GM12874 (cell line): ENCODE data around the gene ELF5.
A peak's percentile ranks its signal among the peaks of the same experiment; 100 is the strongest.

Source experiments
- TF ChIP-seq, protein P1 (sequence below): IDR thresholded peaks from 2 replicates; pipeline ENCODE4 v1.5.1; 2011; ENCODE audit warnings: low read depth, mild to moderate bottlenecking, control low read depth, low read length, moderate library complexity; ENCODE audit not compliant: insufficient read depth

Gene ELF5

DNA sequence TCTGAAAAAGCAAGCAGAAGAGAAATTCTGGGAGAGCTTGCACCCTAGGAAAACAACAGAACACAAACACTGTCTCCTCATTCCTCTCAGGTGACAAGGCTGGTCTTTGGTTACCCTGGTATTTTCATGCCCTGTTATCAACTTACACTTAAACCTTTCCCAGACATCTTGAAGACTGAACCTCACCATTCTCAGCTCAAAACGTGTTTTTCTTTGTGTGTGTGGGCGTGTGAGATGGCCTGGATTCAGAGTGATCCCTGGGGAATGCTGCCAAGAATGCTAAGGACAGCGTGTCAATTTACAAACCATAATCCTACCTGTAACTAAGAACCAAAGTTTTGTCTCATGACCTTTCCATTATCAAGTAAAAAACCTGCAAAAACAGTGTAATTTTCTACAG, 33.3 kb downstream of the ELF5 start:
- TF ChIP-seq, protein P1, sequence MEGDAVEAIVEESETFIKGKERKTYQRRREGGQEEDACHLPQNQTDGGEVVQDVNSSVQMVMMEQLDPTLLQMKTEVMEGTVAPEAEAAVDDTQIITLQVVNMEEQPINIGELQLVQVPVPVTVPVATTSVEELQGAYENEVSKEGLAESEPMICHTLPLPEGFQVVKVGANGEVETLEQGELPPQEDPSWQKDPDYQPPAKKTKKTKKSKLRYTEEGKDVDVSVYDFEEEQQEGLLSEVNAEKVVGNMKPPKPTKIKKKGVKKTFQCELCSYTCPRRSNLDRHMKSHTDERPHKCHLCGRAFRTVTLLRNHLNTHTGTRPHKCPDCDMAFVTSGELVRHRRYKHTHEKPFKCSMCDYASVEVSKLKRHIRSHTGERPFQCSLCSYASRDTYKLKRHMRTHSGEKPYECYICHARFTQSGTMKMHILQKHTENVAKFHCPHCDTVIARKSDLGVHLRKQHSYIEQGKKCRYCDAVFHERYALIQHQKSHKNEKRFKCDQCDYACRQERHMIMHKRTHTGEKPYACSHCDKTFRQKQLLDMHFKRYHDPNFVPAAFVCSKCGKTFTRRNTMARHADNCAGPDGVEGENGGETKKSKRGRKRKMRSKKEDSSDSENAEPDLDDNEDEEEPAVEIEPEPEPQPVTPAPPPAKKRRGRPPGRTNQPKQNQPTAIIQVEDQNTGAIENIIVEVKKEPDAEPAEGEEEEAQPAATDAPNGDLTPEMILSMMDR: no peak

DNA sequence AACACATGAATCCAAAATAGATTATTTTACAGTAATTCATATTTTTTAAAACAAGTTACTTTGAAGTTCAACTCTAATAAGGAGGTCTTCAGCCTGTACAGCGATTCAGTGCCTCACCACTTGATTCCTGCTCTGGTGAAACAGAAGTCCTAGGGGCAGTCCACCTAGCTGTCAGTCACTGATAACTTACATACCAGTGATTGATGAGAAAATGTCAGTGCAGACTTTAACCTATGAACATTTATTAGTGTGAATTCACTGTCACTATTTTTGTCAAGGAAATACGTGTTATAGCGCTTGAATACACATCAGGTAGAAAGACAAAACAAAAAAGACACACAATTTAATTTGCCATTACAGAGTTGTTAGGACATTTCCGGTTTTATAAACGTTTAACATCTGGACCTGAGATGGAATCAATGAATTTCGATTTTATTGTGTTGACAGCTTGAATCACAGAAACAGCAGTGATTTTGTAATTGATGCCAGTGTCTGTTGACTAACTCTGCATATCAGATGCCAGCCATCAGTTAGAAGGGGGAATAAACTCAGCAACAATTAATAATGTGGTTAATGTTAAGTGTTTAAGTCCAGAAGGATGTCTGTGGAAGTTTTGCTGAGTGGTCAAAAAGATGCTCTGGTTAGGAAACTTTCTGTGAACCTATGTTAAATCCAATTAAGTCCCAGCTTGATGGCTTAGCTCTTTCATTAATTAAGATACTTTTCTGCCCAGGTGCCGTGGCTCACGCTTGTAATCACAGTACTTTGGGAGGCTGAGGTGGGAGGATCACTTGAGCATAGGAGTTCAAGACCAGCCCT, 34.5 kb downstream of the ELF5 start:
- TF ChIP-seq, protein P1: no peak

DNA sequence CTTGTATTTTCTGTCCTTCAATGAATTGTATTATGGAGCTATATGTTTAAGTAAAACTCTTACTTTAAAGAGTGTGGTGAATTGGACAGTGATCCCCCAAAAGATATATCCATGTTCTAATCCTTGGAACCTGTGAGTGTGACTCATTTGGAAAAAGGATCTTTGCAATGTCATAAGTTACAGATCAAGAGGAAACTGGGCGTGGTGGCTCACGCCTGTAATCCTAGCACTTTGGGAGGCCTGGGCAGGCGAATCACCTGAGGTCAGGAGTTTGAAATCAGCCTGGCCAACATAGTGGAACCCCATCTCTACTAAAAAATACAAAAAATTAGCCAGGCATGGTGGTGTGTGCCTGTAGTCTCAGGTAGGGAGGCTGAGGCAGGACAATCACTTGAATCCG, 36.7 kb downstream of the ELF5 start:
- TF ChIP-seq, protein P1: no peak

DNA sequence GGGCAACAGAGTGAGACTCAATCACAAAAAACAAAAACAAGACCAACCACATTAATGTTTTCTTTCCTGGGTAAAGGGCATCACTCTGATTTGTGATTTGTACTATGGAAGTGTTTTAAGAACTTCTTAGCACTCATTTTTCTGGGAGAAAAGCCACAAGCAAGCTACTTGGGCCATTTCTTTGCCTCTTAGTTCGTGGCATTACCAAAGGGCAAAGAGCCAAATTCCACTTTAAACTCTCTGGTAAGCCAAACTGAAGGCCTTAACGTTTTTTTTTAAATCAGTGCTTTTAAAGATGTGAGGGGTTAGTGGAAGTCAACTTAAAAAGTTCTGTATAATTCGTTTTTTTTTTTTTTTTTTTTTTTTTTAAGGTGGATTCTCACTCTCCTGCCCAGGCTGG, 37.9 kb downstream of the ELF5 start:
- TF ChIP-seq, protein P1: no peak

DNA sequence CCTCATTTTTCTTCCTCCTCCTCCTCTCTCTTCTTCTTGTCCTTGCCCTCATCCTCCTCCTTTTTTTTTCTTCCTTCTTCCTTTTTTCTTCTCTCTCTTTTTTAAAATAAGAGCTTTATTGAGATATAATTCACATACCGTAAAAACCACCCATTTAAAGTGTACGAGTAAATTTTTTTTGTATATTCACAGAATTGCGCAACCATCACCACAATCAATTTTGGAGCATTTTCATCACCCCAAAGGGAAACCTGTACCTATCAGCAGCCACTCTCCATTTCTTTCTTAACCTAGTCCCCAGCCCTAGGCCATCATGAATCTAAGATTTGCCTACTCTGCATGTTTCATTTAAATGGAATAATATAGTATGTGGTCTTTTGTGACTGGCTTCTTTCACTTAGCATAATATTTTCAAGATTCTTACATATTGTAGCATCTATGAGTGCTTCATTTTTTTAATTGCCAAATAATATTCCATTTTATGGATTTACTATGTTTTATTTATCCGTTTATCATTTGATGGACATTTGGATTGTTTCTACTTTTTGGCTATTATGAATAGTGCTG, 39.9 kb downstream of the ELF5 start:
- TF ChIP-seq, protein P1: no peak

DNA sequence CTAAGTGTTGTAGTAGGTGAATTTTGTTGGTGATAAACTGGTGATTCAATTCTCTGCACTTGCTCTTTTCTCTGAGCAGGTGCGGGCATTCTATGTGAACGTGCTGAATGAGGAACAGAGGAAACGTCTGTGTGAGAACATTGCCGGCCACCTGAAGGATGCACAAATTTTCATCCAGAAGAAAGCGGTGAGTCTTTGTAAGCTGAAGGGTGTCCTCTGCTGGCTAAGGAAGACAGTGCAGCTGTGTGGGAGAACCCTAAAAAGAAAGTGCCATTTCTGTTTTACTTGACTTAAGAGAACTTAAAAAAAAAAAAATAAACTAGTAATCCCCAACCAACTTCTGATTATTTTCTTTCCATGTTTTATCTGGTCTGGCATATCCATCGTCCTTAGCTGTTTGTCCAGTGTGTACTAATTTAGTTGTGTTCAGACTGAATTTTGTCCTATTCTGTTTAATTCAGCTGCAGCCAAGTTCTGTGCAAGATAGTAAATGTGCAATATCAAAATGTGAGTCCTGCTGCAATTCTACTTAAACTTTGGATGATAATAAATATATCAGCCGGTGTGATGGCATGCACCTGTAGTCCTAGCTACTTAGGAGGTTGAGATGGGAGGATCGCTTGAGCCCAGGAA, 45.3 kb downstream of the ELF5 start:
- TF ChIP-seq, protein P1: peak; percentile 79

DNA sequence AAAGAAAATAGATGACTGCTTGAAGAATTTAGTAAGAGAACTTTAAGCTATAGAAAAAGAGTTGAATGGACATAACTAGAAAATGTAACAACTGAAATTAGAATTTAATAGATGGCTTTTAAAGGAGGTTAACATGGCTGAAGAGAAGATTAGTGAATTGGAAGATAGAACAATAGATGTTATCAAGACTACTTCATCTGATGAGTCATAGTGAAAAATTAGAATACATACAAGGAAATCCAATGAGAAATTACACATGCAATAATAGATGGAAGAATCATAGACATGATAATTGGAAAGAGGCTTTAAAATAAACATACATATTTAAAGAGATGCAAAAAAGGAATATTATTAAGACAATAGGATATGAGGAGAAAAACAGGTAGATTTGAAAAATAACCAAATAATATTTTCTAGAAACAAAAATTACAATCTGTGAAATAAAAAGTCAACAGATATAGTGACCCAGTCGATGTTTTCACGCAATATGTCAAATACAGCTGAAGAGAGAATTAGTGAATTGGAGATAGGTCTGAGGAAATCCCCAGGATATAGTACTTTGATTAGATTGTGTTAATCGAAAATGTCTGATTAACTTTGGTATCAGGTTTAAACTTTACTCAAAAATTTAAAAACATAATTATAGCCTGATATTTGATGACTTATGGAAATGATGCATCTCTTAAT, 46.6 kb downstream of the ELF5 start:
- TF ChIP-seq, protein P1: no peak
